ENCODE data around the gene FKBP15.
"Not testable (repeated sequence)": the region's sequence is repeated elsewhere in the genome, so short reads cannot be mapped to it uniquely, and the experiment has no call there.

FKBP15 gene

GRCh38 chr9:113131689-113132151 lies 89.4 kb downstream of the FKBP15 start:
- H3K36me3 Mint-ChIP-seq (ENCODE audit: low read depth) = no peaks in the 10 kb centered on the region
- peaks cover 41% of the 10 kb centered on the region for H3K27me3 Mint-ChIP-seq
- H3K27ac Mint-ChIP-seq = no peak overlapping the region
- H3K9me3 Mint-ChIP-seq = no peaks in the 10 kb centered on the region
- no peaks in the 10 kb centered on the region for H3K4me1 Mint-ChIP-seq (ENCODE audit: low read depth)
- H3K4me3 Mint-ChIP-seq = no peak overlapping the region

GRCh38 chr9:113129884-113130283 lies 91.2 kb downstream of the FKBP15 start:
- Mint-ChIP-seq H3K4me3 (no peak overlapping the region), H3K4me1 (ENCODE audit: low read depth) (no peaks in the 10 kb centered on the region), H3K36me3 (ENCODE audit: low read depth) (no peaks in the 10 kb centered on the region), H3K9me3 (no peaks in the 10 kb centered on the region), H3K27me3 (peaks cover 48% of the 10 kb centered on the region), H3K27ac (no peak overlapping the region)

DNA sequence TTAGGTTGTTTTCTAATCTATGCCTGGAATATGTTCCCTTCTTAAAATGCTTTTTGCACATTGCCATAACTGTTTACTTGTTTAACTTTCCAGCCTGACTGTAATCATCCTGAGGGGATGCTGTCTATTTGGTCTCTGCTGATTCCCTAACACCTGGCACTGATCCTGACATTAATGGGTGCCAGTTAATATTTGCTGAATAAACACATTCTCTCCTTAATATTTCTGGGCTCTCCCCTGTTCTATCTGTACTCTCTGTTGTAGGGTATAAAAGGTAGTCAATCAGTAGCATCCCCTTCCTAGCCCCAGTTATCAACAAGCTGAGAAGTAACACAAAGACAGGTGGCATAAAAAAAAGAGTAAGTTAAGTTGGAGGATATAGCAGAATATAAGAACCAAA lies 91.6 kb downstream of the FKBP15 start:
- H3K9me3 Mint-ChIP-seq = no peaks in the 10 kb centered on the region
- H3K27me3 Mint-ChIP-seq = peaks cover 52% of the 10 kb centered on the region
- H3K4me1 Mint-ChIP-seq (ENCODE audit: low read depth) = no peaks in the 10 kb centered on the region
- no peak overlapping the region for H3K27ac Mint-ChIP-seq
- H3K36me3 Mint-ChIP-seq (ENCODE audit: low read depth) = no peaks in the 10 kb centered on the region
- H3K4me3 Mint-ChIP-seq = no peak overlapping the region

- no peak overlapping the region for H3K4me3 Mint-ChIP-seq
- H3K9me3 Mint-ChIP-seq = no peaks in the 10 kb centered on the region
- H3K27ac Mint-ChIP-seq = no peak overlapping the region
- H3K27me3 Mint-ChIP-seq = peaks cover 39% of the 10 kb centered on the region
- H3K36me3 Mint-ChIP-seq (ENCODE audit: low read depth) = no peaks in the 10 kb centered on the region
- no peaks in the 10 kb centered on the region for H3K4me1 Mint-ChIP-seq (ENCODE audit: low read depth)
These were observed 95.6 kb downstream of the FKBP15 start for GRCh38 chr9:113125386-113126035.

DNA sequence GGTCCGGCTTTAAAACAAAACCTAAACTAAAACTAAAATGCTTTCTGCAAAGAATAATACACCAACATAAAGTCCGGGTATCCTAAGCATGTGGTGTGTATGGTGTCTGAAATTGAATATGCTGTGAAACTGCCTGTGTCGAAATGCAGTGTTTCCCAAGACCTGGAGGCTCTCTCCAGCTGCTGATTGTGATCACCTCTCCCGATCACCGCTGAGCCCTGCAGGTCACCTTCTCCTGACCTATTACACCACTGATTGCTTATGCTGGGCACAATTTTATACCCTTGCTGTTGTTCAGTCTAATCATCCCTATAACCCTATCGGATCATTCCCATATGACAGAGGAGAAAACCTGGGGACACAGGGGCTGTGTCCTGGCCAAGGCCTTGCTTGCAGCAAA lies 102.2 kb downstream of the FKBP15 start:
- not testable (repeated sequence) for H3K36me3 Mint-ChIP-seq (ENCODE audit: low read depth); H3K9me3 Mint-ChIP-seq; H3K4me3 Mint-ChIP-seq; H3K4me1 Mint-ChIP-seq (ENCODE audit: low read depth); H3K27me3 Mint-ChIP-seq; H3K27ac Mint-ChIP-seq

Measured in stimulated activated naive CD8-positive, alpha-beta T cell treated with anti-CD3 and anti-CD28 coated beads, Interleukin-15, Interleukin-2, amounts not matched to agents 100 ng/mL and 50 ng/mL, for 24 hours (primary cell).